K562 treated with DMSO at 1 percent for 24 hours (cell line): Measurements from ENCODE around the gene MINK1. TPM values are rescaled to one million over a fixed set of nuclear protein-coding genes. Genes with fewer than 3 reads are reported as not detected.

Experiments used
- total RNA-seq: library from RNA; unstranded; fragments of 300-600 nt; gene quantifications from 2 replicates; pipeline ENCODE4 v1.2.3, GENCODE V29; 2022; ENCODE audit warnings: low read depth; ENCODE audit not compliant: insufficient read depth

MINK1 gene
- total RNA-seq: 30.9 and 35.6 TPM in 2 replicates

DNA sequence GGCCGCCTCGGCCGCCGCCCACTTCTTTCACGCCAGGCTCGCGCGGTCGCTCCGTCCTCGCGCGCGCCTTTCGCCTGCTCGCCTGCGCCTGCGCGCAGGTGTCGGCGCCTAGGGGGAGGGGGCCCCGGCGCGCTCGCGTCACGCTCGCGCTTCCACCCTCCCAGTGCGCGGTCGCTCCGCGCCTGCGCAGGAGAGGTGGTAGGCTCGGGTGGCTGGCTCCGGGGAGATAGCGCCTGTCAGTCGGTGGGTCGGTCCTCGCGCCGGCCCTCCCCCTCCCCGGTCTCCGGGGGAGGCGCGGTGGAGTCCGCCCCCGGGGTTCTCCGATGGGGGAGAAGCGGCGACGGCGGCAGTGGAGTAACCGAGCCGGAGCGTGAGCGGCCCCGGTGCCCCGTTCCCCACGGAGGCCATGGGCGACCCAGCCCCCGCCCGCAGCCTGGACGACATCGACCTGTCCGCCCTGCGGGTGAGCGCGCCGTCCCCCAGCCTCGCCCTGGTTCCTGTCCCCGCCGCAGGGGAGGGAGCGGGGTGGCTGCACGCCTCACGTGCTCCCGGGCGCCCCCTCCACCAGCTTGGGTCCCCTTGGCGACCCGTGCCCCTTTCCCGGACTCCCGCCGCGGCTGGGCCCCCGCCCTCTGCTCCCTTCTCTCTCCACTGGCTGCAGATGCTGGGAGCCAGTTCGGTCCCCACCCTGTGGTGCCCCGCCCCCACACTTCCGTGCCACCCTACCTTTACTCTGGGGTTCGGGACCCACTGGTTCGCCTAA, at the start of gene MINK1:
TSS of gene MINK1 (plus strand) at position 163 of the 763 bp plus-strand sequence. CDS start at position 407, 244 bp downstream.

DNA sequence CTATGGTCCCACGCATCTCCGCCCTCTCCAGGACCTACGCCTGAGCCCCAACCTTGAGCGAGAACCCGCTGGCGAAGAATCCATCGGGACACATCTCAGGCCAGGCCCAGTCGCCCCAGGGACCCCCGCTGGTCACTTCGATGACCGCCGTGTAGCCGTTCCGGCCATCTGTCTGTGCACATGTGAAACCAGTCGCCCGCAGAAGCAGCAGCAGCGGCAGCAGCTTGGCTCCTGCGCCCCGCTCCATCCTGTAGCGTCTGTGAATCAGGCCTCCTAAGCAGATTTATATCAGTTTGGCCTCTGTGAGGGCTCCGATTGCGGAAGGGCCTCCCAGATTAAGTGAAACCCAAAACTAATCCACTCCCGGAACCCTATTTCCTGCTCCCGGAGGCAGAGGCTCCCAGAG, 47.0 kb upstream of the MINK1 start, which contains the start of gene VMO1:
TSS of gene VMO1 (minus strand) at position 259 of the 406 bp plus-strand sequence. CDS start at position 247, 12 bp downstream.

DNA sequence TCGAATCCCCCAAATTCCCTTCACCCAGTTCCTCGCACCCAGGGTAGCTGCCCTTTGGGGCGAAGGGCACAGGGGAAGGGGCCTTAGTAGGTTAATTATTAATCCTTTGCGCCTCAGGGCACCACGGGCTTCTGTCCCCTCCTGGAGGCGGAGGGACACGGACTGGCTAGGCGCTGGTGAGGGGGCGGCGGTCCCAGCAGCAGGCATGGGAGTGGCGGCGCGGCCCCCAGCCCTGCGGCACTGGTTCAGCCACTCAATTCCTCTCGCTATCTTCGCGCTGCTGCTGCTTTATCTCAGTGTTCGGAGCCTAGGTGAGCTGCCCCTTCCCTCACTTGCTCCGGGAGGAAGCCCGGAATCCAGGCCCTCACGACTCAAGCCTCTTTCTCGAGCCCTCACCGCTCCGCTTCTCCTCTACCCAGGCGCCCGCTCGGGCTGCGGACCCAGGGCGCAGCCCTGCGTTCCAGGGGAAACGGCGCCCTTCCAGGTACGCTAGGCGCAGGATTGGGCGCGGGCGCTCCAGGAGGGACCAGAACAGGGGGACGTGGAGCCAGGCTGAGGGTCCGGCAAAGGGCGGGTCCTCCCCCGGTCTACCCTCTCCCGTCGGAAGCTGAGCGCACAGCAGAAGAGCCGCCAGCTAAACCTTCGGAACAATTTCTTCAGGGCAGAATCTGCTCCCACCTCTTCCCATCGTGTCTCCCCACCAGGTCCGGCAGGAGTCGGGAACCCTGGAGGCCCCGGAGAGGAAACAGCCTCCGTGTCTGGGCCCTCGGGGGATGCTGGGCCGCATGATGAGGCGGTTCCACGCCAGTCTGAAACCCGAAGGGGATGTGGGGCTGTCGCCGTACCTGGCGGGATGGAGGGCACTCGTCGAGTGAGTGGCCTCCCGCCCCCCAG, 44.1 kb upstream of the MINK1 start, which contains the start of gene GLTPD2:
TSS of gene GLTPD2 (plus strand) at position 158 of the 894 bp plus-strand sequence. CDS start at position 206, 48 bp downstream.

DNA sequence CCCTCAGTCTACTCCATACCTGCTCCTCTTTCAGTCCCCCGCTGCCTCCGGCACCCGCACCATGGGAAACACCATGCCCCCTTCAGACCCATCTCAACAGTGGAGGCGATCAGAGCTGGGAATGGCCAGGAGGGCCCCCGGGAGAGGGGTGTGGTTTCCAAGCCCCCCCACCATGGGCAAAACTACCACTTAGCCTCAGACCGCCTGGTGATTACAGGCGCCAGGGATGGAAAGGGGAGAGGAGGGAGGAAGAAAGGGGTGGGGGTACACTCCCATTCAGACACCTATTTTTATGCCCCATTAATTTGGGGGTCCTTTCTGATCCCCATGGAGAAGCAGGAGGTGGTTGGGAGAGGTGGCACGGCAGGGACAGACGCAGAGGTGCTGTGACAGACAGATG, 30.9 kb upstream of the MINK1 start, which contains the start of gene C17orf114:
TSS of gene C17orf114 (minus strand) at position 101 of the 400 bp plus-strand sequence.

DNA sequence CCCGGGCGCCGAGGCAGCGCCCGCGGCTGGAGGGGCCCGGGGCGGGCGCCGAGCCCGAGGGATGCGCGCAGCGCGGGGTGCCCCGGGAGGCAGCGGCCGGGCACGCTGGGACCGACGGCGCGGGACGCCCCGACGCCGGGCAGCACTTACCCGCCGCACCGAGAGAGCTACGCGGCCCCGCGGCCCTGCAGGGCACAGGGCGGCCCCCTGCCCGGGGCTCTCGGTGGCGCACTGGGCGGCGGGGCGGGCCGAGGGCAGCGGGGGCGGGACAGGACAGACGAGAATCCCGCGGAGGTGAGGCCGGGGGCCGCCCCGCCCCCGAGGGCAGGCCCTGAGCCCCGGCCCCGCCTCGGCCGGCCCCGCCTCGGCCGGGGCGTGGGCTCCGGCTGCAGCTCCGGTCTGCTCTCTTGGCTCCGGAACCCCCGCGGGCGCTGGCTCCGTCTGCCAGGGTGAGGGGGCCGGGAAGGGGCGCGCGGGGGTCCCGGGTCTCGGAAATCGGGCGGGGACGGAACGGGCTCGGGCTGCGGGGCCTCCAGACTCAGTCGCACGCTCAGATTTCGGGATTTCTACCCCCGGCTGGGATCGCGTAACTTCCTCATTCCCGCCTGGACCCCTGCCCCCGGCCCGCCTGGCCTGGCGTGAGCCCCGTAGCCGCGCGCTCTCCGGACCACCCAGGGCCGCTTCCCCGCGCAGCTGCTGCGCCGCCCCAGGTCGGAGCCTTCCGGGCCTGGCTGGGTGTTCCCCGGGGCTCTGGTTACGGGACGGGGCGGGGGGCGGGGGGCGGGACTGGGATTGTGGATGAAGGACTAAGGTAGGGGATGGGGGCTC, 26.1 kb upstream of the MINK1 start, which contains the start of gene PLD2:
TSS of gene PLD2 (plus strand) at position 376 of the 828 bp plus-strand sequence. CDS start 621 bp downstream, outside the sequence.

DNA sequence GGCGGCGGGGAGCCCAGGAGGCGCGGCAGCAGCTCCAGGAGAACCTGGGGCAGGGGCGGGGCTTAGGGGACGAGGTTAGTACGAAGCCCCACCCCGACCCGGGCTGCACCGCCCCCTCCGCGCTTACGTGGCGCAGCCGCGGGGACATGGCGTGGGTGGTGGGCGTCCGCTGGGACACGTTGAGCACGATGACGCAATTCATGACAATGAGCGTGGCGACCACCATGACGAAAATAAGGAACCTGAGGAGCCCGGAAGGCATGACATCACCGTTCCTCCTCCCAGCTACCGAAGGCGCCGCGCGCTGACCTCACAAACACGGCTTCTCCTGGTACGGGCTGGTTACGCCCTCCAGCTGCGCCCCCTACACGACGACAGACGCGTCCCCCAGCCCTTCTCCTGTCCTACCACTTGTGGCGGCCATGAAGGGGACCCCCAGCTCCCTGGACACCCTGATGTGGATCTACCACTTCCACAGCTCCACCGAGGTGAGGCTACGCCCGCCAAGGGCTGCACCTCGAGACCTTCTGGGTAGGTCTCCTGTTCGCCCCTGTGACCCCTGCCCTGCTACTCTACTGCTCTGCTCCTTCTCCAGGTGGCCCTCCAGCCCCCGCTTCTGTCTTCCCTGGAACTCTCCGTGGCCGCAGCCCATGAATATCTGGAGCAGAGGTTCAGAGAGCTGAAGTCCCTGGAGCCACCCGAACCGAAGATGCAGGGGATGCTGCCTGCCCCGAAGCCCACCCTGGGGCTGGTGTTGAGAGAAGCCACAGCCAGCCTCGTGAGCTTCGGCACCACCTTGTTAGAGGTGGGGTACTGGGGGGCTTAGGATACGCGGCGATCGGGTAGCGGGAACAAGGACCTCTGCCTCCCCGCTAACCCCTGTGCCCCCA, 66.4 kb downstream of the MINK1 start, which contains the start of gene C17orf107:
TSS of gene C17orf107 (plus strand) at position 196 of the 890 bp plus-strand sequence. CDS start at position 423, 227 bp downstream.

DNA sequence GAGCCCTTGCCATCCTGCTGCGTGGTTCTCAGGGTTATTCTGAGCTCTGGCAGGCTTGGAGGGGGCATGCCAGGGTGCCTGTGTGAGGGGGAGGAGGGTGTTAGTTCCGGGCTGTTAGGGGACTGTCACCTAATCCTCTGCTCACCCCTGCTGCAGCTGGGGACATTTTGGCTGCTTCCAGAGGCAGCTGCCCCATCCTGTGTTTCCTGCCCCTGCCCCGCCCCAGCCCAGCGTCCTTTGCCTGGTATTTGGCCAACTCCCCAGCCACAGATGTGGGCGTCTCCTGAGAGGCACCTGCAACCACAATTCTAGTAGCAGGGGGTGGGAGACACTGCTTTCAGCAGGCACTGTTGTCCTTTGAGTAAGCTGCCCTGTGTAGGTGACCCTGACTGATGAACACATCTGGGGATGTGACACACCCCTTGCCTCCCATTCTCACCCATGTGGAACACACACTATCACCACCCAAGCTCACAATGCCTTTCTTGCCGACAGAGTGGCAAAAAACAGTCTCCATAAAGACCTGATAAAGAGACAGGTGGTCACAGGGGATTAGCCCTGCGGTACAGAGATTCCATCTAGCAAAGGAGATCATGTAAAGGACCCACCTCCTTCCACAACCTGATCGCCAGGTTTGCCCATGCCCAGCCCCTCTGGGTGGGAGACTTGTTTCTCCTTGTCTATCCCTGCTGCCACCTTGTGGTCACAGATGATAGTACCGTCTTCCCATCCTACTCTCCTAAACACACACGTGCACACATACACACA, 70.1 kb downstream of the MINK1 start, which contains the start of gene CHRNE:
TSS of gene CHRNE (minus strand) at position 48 of the 768 bp plus-strand sequence. CDS start at position 13, 35 bp downstream.

DNA sequence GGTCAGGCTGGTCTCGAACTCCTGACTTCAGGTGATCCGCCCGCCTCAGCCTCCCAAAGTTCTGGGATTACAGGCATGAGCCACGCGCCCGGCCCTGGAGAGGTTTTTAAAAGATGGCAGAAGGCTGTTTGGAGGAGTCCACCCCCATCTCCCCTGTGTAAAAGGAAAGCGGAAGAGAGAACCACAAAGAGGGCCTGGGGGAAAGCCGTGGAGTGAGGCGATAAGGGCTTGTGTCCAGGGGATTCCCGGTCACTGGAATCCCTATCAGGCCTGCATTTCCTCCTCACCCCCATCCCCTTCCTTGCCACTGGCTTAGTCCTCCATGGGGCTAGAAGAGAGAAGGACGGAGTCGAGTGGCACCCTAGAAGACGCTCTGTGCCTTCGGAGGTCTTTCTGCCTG, 98.8 kb downstream of the MINK1 start, which contains the start of gene GP1BA:
TSS of gene GP1BA (plus strand) at position 315 of the 400 bp plus-strand sequence. CDS start 328 bp downstream, outside the sequence.

DNA sequence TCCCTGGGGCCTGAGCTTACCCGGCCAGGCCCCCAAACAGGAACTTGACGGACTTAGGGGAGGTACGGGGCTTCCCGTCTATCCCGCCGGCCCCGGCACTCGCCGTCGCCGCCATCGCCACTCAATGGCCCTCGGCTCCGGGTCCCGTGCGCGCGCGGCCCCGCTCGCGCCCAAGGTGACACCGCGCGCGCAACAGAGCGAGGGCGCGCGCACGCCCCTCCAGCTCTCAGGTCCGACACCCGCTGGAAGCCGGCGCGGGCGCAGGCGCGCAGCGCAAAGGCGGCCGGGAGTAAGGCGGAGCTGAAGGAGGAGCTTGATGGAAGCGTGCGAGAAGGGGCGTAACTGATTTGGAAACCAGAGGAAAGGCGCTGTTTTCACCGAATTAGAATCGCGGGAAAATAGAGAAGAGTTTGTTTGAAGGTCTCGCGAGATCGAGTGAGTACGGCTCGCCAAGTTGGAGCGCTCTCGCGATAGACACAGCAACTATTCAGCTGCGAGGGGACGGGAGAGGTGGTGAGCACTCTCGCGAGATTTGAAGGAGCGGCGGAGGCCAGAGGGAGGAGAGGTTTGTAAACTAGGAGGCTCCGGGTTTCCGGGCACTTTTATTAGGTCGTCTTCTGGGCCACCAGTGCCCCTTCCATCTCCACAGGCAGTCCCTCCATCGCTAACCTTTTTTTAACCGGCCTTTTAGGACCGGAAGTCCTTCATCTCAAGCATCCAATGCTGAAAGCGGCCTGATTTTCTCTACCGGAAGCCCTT, 106.8 kb downstream of the MINK1 start, which contains the start of the genes RNF167 and SLC25A11:
TSS of gene RNF167 (plus strand) at position 473 of the 759 bp plus-strand sequence. CDS start 642 bp downstream, outside the sequence.
TSS of gene SLC25A11 (minus strand) at position 251 of the 759 bp plus-strand sequence. CDS start at position 115, 136 bp downstream.

Other genes with a start within 250 kb of the MINK1 start
- gene SMTNL2, start 248.8 kb upstream of the MINK1 start, total RNA-seq: not detected in 2 replicates
- gene ALOX15, start 191.7 kb upstream of the MINK1 start, total RNA-seq: not detected in 2 replicates
- gene PELP1, start 129.2 kb upstream of the MINK1 start, total RNA-seq: 52.3 and 54.2 TPM in 2 replicates
- 26.7 and 34.6 TPM in 2 replicates for gene ARRB2, start 122.7 kb upstream of the MINK1 start, total RNA-seq
- 10.4 and 13.5 TPM in 2 replicates for gene MED11, start 101.9 kb upstream of the MINK1 start, total RNA-seq
- not detected in 2 replicates for gene ZMYND15, start 93.5 kb upstream of the MINK1 start, total RNA-seq
- 1.6 and 2.9 TPM in 2 replicates for gene CXCL16, start 93.4 kb upstream of the MINK1 start, total RNA-seq
- gene TM4SF5, start 61.5 kb upstream of the MINK1 start, total RNA-seq: not detected in 2 replicates
- gene VMO1, start 47.0 kb upstream of the MINK1 start, total RNA-seq: 1.9 TPM in 1 of 2 replicates, not detected in the other
- gene GLTPD2, start 44.4 kb upstream of the MINK1 start, total RNA-seq: 1.3 TPM in 1 of 2 replicates, not detected in the other
- 162 and 175 TPM in 2 replicates for gene PSMB6, start 37.2 kb upstream of the MINK1 start, total RNA-seq
- 8.9 and 9.0 TPM in 2 replicates for gene PLD2, start 26.2 kb upstream of the MINK1 start, total RNA-seq
- 0.17 and 0.43 TPM in 2 replicates for gene C17orf107, start 66.2 kb downstream of the MINK1 start, total RNA-seq
- gene CHRNE, start 69.8 kb downstream of the MINK1 start, total RNA-seq: 0.15 TPM in 1 of 2 replicates, not detected in the other
- 0.86 and 1.1 TPM in 2 replicates for gene GP1BA, start 98.9 kb downstream of the MINK1 start, total RNA-seq
- 84.5 and 100 TPM in 2 replicates for gene SLC25A11, start 106.7 kb downstream of the MINK1 start, total RNA-seq
- gene RNF167, start 106.9 kb downstream of the MINK1 start, total RNA-seq: 46.4 and 53.2 TPM in 2 replicates
- 624 and 626 TPM in 2 replicates for gene PFN1, start 115.2 kb downstream of the MINK1 start, total RNA-seq
- gene ENO3, start 117.8 kb downstream of the MINK1 start, total RNA-seq: 9.5 and 10.7 TPM in 2 replicates
- gene SPAG7, start 134.5 kb downstream of the MINK1 start, total RNA-seq: 41.3 and 42.4 TPM in 2 replicates
- 23.3 and 26.0 TPM in 2 replicates for gene CAMTA2, start 154.3 kb downstream of the MINK1 start, total RNA-seq
- gene INCA1, start 164.2 kb downstream of the MINK1 start, total RNA-seq: 0.35 TPM in 1 of 2 replicates, not detected in the other
- gene KIF1C, start 164.6 kb downstream of the MINK1 start, total RNA-seq: 15.5 and 16.9 TPM in 2 replicates
- gene SLC52A1, start 202.1 kb downstream of the MINK1 start, total RNA-seq: not detected in 2 replicates
- not detected in 2 replicates for gene ZFP3, start 245.1 kb downstream of the MINK1 start, total RNA-seq